GM23338 (cell line): ENCODE results near the gene NRG3. TPM values are rescaled to one million over a fixed set of nuclear protein-coding genes. Genes with fewer than 3 reads are reported as not detected.

Experiments
- ATAC-seq: fragments of 200-7000 bp; cut with Tn5 transposase; 3 replicates; pipeline ENCODE4 v1.9.1; 2020
- DNase-seq: peaks from one replicate; pipeline ENCODE4 v3.0.0-alpha.2; 2015; ENCODE audit warnings: low spot score
- H2AFZ ChIP-seq: fragments of 200-600 bp; sonication (generic); 2 replicates; pipeline ENCODE4 v1.8.0; 2016; ENCODE audit warnings: antibody characterized with exemption, mild to moderate bottlenecking, moderate library complexity
- H3F3A ChIP-seq: fragments of 200-600 bp; sonication (generic); replicated peaks from 2 replicates; pipeline ENCODE4 v1.8.0; 2017; ENCODE audit warnings: antibody characterized with exemption, mixed run types, low read depth
- H3K27ac ChIP-seq: fragments of 200-600 bp; sonication (generic); 2 replicates; pipeline ENCODE4 v1.6.1; 2016; ENCODE audit warnings: low read depth
- H3K27me3 ChIP-seq: fragments of 200-600 bp; sonication (generic); 2 replicates; pipeline ENCODE4 v1.8.0; 2016; ENCODE audit warnings: mild to moderate bottlenecking, mixed run types, moderate library complexity; ENCODE audit not compliant: insufficient read depth
- H3K36me3 ChIP-seq: fragments of 200-600 bp; sonication (generic); 2 replicates; pipeline ENCODE4 v1.8.0; 2016; ENCODE audit warnings: mild to moderate bottlenecking; ENCODE audit not compliant: insufficient read depth
- H3K4me1 ChIP-seq: fragments of 200-600 bp; sonication (generic); 2 replicates; pipeline ENCODE4 v1.8.0; 2016; ENCODE audit warnings: mild to moderate bottlenecking, moderate library complexity; ENCODE audit not compliant: insufficient read depth
- H3K4me2 ChIP-seq: fragments of 200-600 bp; sonication (generic); 2 replicates; pipeline ENCODE4 v1.7.1; 2017; ENCODE audit warnings: mixed run types
- H3K4me3 ChIP-seq: fragments of 200-600 bp; sonication (generic); 2 replicates; pipeline ENCODE4 v1.6.1; 2016; ENCODE audit warnings: mixed run types
- H3K79me2 ChIP-seq: fragments of 200-600 bp; sonication (generic); replicated peaks from 2 replicates; pipeline ENCODE4 v1.8.0; 2017; ENCODE audit warnings: mild to moderate bottlenecking; ENCODE audit not compliant: insufficient read depth
- H3K9me2 ChIP-seq: fragments of 200-600 bp; sonication (generic); 2 replicates; pipeline ENCODE4 v1.8.0; 2017; ENCODE audit not compliant: insufficient read depth
- H4K20me1 ChIP-seq: fragments of 200-600 bp; sonication (generic); replicated peaks from 2 replicates; pipeline ENCODE4 v1.8.0; 2017; ENCODE audit warnings: mild to moderate bottlenecking; ENCODE audit not compliant: insufficient read depth
- H3K27ac Mint-ChIP-seq: 2 replicates; pipeline ENCODE4 v1.8.0; 2020; ENCODE audit warnings: inconsistent platforms, mild to moderate bottlenecking, moderate library complexity, mixed read lengths
- H3K27me3 Mint-ChIP-seq: 3 replicates; pipeline ENCODE4 v1.8.0; 2022; ENCODE audit warnings: low read depth, mild to moderate bottlenecking, moderate library complexity, mixed read lengths, inconsistent platforms; ENCODE audit not compliant: insufficient read depth, poor library complexity
- H3K36me3 Mint-ChIP-seq: 3 replicates; pipeline ENCODE4 v1.8.0; 2021; ENCODE audit warnings: low read depth, mild to moderate bottlenecking, inconsistent platforms, moderate library complexity, mixed read lengths
- H3K4me1 Mint-ChIP-seq: 3 replicates; pipeline ENCODE4 v1.8.0; 2020; ENCODE audit warnings: mild to moderate bottlenecking, inconsistent platforms, mixed read lengths
- H3K4me3 Mint-ChIP-seq: 3 replicates; pipeline ENCODE4 v1.8.0; 2021; ENCODE audit warnings: moderate library complexity, mild to moderate bottlenecking, inconsistent platforms, mixed read lengths
- H3K9me3 Mint-ChIP-seq: 3 replicates; pipeline ENCODE4 v1.8.0; 2020; ENCODE audit warnings: moderate library complexity, mild to moderate bottlenecking, inconsistent platforms, mixed read lengths
- CREB1 ChIP-seq: fragments of 250-450 bp; sonication (Bioruptor Pico); IDR thresholded peaks from 2 replicates; pipeline ENCODE4 v1.5.0; 2020; ENCODE audit warnings: low read depth, mild to moderate bottlenecking, moderate library complexity
- EZH2 ChIP-seq: fragments of 200-600 bp; sonication (generic); IDR thresholded peaks from one replicate; pipeline ENCODE4 v1.8.0; 2017; ENCODE audit warnings: antibody characterized with exemption, mild to moderate bottlenecking, low read depth; ENCODE audit not compliant: unreplicated experiment
- EZH2phosphoT487 ChIP-seq: fragments of 200-600 bp; sonication (generic); IDR thresholded peaks from one replicate; pipeline ENCODE4 v1.8.1; 2018; ENCODE audit warnings: antibody characterized with exemption; ENCODE audit not compliant: unreplicated experiment
- STAT1 ChIP-seq: IDR thresholded peaks from one replicate; pipeline ENCODE4 v1.6.1; 2016; ENCODE audit warnings: antibody characterized with exemption; ENCODE audit not compliant: unreplicated experiment
- ZNF114 ChIP-seq: fragments of 250-450 bp; sonication (Bioruptor Pico); IDR thresholded peaks from 2 replicates; pipeline ENCODE4 v1.5.0; 2020; ENCODE audit warnings: mild to moderate bottlenecking, moderate library complexity
- ZNF331 ChIP-seq: fragments of 250-450 bp; sonication (Bioruptor Pico); IDR thresholded peaks from 2 replicates; pipeline ENCODE4 v1.5.0; 2020; ENCODE audit warnings: low read depth, mild to moderate bottlenecking, moderate library complexity
- polyA plus RNA-seq: library from polyadenylated mRNA; unstranded; fragments of >200 nt; fragmentation: Nextera tagmentation; extraction: Ambion mirVana; gene quantifications from 2 replicates; pipeline ENCODE4 v1.2.1, GENCODE V29; 2016
- total RNA-seq: library from RNA; depleted of rRNA; stranded (reverse); fragments of >200 nt; shearing (Covaris generic); gene quantifications from 2 replicates; pipeline ENCODE4 v1.2.3, GENCODE V29; 2014
- TF ChIP-seq, protein P1 (sequence below), 2 experiments: fragments of 200-600 bp in 1 of 2; sonication (generic) in 1 of 2; conservative IDR thresholded peaks; 2 replicates each; pipeline versions ENCODE4 v1.5.1 to v1.6.1; 2016 to 2017; ENCODE audit warnings: antibody characterized with exemption in 2 of 2, low read depth in 2 of 2, mild to moderate bottlenecking in 2 of 2, moderate library complexity in 1 of 2
- TF ChIP-seq, protein P2 (sequence below): IDR thresholded peaks from 2 replicates; pipeline ENCODE4 v1.6.1; 2016; ENCODE audit warnings: antibody characterized with exemption
- TF ChIP-seq, protein P3 (sequence below): fragments of 250-450 bp; sonication (Bioruptor Pico); IDR thresholded peaks from 2 replicates; pipeline ENCODE4 v1.5.0; 2020; ENCODE audit warnings: mild to moderate bottlenecking, moderate library complexity

NRG3 gene
- total and polyA plus RNA-seq, 2 experiments from 2014 or later = 1.9 to 3.9 TPM

DNA sequence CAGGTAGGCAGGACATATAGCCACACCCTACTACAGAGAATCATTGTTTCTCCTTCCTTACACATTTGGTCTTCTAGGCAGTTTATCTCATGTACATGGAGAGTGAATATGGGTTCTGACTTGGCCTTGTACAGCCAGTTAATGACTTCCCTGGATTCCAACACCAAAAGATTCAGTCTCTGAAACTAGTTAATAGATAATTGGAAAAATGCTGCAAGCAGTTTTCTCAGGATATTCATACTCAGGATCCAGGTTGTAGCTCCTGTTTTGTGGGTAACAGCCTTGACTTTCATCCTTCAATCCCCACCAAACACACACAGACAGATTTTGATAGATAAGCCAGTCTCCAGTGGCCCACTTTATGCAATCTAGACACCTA, 690.2 kb downstream of the NRG3 start:
- no peaks in the 10 kb centered on the region for H3F3A ChIP-seq
- no peak for ATAC-seq
- TF ChIP-seq, protein P1, sequence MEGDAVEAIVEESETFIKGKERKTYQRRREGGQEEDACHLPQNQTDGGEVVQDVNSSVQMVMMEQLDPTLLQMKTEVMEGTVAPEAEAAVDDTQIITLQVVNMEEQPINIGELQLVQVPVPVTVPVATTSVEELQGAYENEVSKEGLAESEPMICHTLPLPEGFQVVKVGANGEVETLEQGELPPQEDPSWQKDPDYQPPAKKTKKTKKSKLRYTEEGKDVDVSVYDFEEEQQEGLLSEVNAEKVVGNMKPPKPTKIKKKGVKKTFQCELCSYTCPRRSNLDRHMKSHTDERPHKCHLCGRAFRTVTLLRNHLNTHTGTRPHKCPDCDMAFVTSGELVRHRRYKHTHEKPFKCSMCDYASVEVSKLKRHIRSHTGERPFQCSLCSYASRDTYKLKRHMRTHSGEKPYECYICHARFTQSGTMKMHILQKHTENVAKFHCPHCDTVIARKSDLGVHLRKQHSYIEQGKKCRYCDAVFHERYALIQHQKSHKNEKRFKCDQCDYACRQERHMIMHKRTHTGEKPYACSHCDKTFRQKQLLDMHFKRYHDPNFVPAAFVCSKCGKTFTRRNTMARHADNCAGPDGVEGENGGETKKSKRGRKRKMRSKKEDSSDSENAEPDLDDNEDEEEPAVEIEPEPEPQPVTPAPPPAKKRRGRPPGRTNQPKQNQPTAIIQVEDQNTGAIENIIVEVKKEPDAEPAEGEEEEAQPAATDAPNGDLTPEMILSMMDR (conservative IDR thresholded peaks at IDR 0.05; ENCODE audit: low read depth in 2 of 2) = no peak
- TF ChIP-seq, protein P2, sequence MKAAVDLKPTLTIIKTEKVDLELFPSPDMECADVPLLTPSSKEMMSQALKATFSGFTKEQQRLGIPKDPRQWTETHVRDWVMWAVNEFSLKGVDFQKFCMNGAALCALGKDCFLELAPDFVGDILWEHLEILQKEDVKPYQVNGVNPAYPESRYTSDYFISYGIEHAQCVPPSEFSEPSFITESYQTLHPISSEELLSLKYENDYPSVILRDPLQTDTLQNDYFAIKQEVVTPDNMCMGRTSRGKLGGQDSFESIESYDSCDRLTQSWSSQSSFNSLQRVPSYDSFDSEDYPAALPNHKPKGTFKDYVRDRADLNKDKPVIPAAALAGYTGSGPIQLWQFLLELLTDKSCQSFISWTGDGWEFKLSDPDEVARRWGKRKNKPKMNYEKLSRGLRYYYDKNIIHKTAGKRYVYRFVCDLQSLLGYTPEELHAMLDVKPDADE = no peak
- TF ChIP-seq EZH2phosphoT487 = no peak
- TF ChIP-seq EZH2 = no peak

DNA sequence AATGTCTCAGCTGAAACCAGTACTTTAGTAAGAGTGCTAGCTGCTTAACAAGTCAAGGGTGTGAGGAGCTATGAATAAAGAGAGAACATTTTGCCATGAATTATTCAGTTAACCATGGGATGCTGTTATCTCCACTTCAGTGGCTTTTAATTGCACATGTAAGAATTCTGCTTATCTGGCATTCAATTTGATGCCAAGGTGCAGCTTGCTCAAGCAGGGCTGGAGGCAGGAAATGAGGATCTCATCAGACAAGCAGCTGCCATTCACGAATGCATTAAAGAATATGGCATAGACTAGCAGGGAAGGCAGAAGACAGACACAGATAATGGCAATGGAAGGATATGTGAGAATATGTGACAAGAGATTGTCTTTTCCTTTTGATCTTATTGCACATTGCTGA, 697.8 kb downstream of the NRG3 start:
- DNase-seq (no peak), ATAC-seq (no peak)
- no peak overlapping the region for H3K4me3 ChIP-seq
- no peak overlapping the region for H2AFZ ChIP-seq
- no peak overlapping the region for H3K27ac ChIP-seq
- no peak overlapping the region for H3K27ac Mint-ChIP-seq
- no peak overlapping the region for H3K4me3 Mint-ChIP-seq
- peaks cover 14% of the 10 kb centered on the region for H3K4me1 Mint-ChIP-seq
- no peaks in the 10 kb centered on the region for H3K36me3 Mint-ChIP-seq
- H3K27me3 Mint-ChIP-seq = no peaks in the 10 kb centered on the region
- H3K4me1 ChIP-seq = 0 out of 2 replicates have a peak, but pooled peaks cover 3% of the 10 kb centered on the region
- H3K27me3 ChIP-seq = no peaks in the 10 kb centered on the region
- H3K4me2 ChIP-seq = no peak overlapping the region
- H3K9me3 Mint-ChIP-seq = no peaks in the 10 kb centered on the region
- H4K20me1 ChIP-seq = no peaks in the 10 kb centered on the region
- no peaks in the 10 kb centered on the region for H3K36me3 ChIP-seq
- H3K9me2 ChIP-seq = no peaks in the 10 kb centered on the region
- H3K79me2 ChIP-seq = no peaks in the 10 kb centered on the region
- H3F3A ChIP-seq = no peaks in the 10 kb centered on the region
- no peak for TF ChIP-seq CREB1 (CRISPR knock-in tag)
- no peak for TF ChIP-seq EZH2phosphoT487
- TF ChIP-seq ZNF114 = no peak
- TF ChIP-seq, protein P1 (conservative IDR thresholded peaks at IDR 0.05; ENCODE audit: low read depth in 2 of 2) = no peak
- TF ChIP-seq, protein P3, sequence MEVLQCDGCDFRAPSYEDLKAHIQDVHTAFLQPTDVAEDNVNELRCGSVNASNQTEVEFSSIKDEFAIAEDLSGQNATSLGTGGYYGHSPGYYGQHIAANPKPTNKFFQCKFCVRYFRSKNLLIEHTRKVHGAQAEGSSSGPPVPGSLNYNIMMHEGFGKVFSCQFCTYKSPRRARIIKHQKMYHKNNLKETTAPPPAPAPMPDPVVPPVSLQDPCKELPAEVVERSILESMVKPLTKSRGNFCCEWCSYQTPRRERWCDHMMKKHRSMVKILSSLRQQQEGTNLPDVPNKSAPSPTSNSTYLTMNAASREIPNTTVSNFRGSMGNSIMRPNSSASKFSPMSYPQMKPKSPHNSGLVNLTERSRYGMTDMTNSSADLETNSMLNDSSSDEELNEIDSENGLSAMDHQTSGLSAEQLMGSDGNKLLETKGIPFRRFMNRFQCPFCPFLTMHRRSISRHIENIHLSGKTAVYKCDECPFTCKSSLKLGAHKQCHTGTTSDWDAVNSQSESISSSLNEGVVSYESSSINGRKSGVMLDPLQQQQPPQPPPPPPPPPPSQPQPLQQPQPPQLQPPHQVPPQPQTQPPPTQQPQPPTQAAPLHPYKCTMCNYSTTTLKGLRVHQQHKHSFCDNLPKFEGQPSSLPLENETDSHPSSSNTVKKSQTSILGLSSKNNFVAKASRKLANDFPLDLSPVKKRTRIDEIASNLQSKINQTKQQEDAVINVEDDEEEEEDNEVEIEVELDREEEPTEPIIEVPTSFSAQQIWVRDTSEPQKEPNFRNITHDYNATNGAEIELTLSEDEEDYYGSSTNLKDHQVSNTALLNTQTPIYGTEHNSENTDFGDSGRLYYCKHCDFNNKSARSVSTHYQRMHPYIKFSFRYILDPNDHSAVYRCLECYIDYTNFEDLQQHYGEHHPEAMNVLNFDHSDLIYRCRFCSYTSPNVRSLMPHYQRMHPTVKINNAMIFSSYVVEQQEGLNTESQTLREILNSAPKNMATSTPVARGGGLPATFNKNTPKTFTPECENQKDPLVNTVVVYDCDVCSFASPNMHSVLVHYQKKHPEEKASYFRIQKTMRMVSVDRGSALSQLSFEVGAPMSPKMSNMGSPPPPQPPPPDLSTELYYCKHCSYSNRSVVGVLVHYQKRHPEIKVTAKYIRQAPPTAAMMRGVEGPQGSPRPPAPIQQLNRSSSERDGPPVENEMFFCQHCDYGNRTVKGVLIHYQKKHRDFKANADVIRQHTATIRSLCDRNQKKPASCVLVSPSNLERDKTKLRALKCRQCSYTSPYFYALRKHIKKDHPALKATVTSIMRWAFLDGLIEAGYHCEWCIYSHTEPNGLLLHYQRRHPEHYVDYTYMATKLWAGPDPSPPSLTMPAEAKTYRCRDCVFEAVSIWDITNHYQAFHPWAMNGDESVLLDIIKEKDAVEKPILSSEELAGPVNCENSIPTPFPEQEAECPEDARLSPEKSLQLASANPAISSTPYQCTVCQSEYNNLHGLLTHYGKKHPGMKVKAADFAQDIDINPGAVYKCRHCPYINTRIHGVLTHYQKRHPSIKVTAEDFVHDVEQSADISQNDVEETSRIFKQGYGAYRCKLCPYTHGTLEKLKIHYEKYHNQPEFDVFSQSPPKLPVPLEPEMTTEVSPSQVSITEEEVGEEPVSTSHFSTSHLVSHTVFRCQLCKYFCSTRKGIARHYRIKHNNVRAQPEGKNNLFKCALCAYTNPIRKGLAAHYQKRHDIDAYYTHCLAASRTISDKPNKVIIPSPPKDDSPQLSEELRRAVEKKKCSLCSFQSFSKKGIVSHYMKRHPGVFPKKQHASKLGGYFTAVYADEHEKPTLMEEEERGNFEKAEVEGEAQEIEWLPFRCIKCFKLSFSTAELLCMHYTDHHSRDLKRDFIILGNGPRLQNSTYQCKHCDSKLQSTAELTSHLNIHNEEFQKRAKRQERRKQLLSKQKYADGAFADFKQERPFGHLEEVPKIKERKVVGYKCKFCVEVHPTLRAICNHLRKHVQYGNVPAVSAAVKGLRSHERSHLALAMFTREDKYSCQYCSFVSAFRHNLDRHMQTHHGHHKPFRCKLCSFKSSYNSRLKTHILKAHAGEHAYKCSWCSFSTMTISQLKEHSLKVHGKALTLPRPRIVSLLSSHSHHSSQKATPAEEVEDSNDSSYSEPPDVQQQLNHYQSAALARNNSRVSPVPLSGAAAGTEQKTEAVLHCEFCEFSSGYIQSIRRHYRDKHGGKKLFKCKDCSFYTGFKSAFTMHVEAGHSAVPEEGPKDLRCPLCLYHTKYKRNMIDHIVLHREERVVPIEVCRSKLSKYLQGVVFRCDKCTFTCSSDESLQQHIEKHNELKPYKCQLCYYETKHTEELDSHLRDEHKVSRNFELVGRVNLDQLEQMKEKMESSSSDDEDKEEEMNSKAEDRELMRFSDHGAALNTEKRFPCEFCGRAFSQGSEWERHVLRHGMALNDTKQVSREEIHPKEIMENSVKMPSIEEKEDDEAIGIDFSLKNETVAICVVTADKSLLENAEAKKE (CRISPR knock-in tag) = no peak
- no peak for TF ChIP-seq ZNF331
- no peak for TF ChIP-seq EZH2
- TF ChIP-seq STAT1 = no peak

More for the DNA sequence above, 690.2 kb downstream of the NRG3 start:
- Mint-ChIP-seq H3K4me1 (no peaks in the 10 kb centered on the region), H3K4me3 (no peak overlapping the region), H3K9me3 (no peaks in the 10 kb centered on the region), H3K27ac (no peak overlapping the region), H3K27me3 (peaks cover 2% of the 10 kb centered on the region), H3K36me3 (no peaks in the 10 kb centered on the region)
- Histone ChIP-seq H3K4me3 (no peak overlapping the region), H3K9me2 (0 out of 2 replicates have a peak, but pooled peaks cover 4% of the 10 kb centered on the region), H2AFZ (no peak overlapping the region), H3K4me1 (no peaks in the 10 kb centered on the region), H4K20me1 (no peaks in the 10 kb centered on the region), H3K27me3 (no peaks in the 10 kb centered on the region), H3K4me2 (no peak overlapping the region), H3K27ac (no peak overlapping the region), H3K36me3 (no peaks in the 10 kb centered on the region), H3K79me2 (no peaks in the 10 kb centered on the region)
- no peak for DNase-seq
